Smooth muscle cell (in vitro differentiated cells): Measurements from ENCODE around the gene CAP2. TPM values are rescaled to one million over a fixed set of nuclear protein-coding genes. Genes with fewer than 3 reads are reported as not detected.
A peak's percentile ranks its signal among the peaks of the same experiment; 100 is the strongest.

Experiments
- DNase-seq: peaks from one replicate; lab custom pipeline; 2025; ENCODE audit not compliant: unreplicated experiment; lab: John Stamatoyannopoulos, UW
- H2AFZ ChIP-seq: fragments of 200-600 bp; sonication (generic); 2 replicates; pipeline ENCODE4 v1.6.0; 2016; ENCODE audit warnings: antibody characterized with exemption, low read depth, mild to moderate bottlenecking
- H3F3A ChIP-seq: fragments of 200-600 bp; sonication (generic); 2 replicates; pipeline ENCODE4 v1.6.0; 2017; ENCODE audit warnings: antibody characterized with exemption, low read depth
- H3K27ac ChIP-seq: fragments of 200-600 bp; sonication (generic); 2 replicates; pipeline ENCODE4 v1.5.1; 2016; ENCODE audit warnings: low read depth, mild to moderate bottlenecking
- H3K27me3 ChIP-seq: fragments of 200-600 bp; sonication (generic); 2 replicates; pipeline ENCODE4 v1.6.1; 2016; ENCODE audit warnings: low read depth, mild to moderate bottlenecking
- H3K36me3 ChIP-seq: fragments of 200-600 bp; sonication (generic); 2 replicates; pipeline ENCODE4 v1.5.1; 2016; ENCODE audit warnings: low read depth
- H3K4me1 ChIP-seq: fragments of 200-600 bp; sonication (generic); 2 replicates; pipeline ENCODE4 v1.5.1; 2016; ENCODE audit warnings: low read depth
- H3K4me2 ChIP-seq: fragments of 200-600 bp; sonication (generic); 2 replicates; pipeline ENCODE4 v1.6.0; 2016; ENCODE audit warnings: mild to moderate bottlenecking
- H3K4me3 ChIP-seq: fragments of 200-600 bp; sonication (generic); 2 replicates; pipeline ENCODE4 v1.5.1; 2016; ENCODE audit warnings: mild to moderate bottlenecking
- H3K79me2 ChIP-seq: fragments of 200-600 bp; sonication (generic); 2 replicates; pipeline ENCODE4 v1.6.0; 2016; ENCODE audit warnings: low read depth, mild to moderate bottlenecking
- H3K9ac ChIP-seq: fragments of 200-600 bp; sonication (generic); 2 replicates; pipeline ENCODE4 v1.6.0; 2016; ENCODE audit warnings: low read depth
- H3K9me3 ChIP-seq: fragments of 200-600 bp; sonication (generic); replicated peaks from 2 replicates; pipeline ENCODE4 v1.5.1; 2016; ENCODE audit warnings: low read depth
- H4K20me1 ChIP-seq: fragments of 200-600 bp; sonication (generic); 2 replicates; pipeline ENCODE4 v1.6.0; 2016; ENCODE audit warnings: low read depth
- CTCF ChIP-seq: fragments of 200-600 bp; sonication (generic); IDR thresholded peaks from 2 replicates; pipeline ENCODE4 v1.5.1; 2017; ENCODE audit warnings: borderline replicate concordance, mild to moderate bottlenecking, antibody characterized with exemption; ENCODE audit not compliant: insufficient read depth, poor library complexity, severe bottlenecking
- WGBS: methylation state at CpG from one replicate; pipeline ENCODE4 v1.1.7; 2016; ENCODE audit warnings: low lambda C conversion rate; 5-methylcytosine and 5-hydroxymethylcytosine counted together
- polyA plus RNA-seq: library from polyadenylated mRNA; unstranded; fragments of >200 nt; fragmentation: Nextera tagmentation; extraction: Ambion mirVana; gene quantifications from 2 replicates; pipeline ENCODE4 v1.2.1, GENCODE V29; 2016
- total RNA-seq: library from RNA; depleted of rRNA; stranded (reverse); fragments of >200 nt; gene quantifications from 2 replicates; pipeline ENCODE4 v1.2.3, GENCODE V29; 2014

The CAP2 gene
- total and polyA plus RNA-seq, 2 experiments from 2014 or later = 19.0 to 27.7 TPM

DNA sequence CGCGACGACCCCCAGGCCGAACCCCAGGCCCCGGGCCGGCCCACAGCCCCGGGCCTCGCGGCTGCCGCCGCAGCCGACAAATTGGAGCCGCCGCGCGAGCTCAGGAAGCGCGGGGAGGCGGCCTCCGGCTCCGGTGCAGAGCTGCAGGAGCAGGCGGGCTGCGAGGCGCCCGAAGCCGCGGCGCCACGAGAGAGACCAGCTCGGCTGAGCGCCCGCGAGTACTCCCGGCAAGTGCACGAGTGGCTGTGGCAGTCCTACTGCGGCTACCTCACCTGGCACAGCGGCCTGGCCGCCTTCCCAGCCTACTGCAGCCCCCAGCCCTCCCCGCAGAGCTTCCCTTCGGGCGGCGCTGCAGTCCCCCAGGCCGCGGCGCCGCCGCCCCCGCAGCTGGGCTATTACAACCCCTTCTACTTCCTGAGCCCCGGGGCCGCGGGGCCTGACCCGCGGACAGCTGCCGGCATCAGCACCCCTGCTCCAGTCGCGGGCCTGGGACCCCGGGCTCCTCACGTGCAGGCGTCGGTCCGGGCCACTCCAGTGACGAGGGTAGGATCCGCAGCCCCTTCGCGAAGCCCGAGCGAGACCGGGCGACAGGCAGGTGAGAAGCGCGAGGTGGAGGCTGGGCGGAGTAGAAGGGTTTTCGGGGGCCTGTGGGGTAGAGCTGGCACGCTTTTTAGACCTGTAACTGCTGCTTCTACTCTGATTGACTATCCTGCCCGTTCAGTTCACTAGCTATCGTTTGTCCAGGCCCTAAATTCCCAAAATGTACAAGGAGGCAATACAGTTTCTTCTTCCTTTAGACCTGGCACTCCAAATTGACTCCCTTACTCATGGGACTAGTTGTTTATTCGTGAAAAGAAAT is 207.4 kb downstream of the CAP2 start:
- WGBS = under 1% methylated on average over 74 of the region's 77 CpGs
- Histone ChIP-seq H3K9ac (peak overlapping the region; percentile 72), H2AFZ (peak overlapping the region; percentile 52), H3F3A (no peaks in the 10 kb centered on the region), H4K20me1 (peaks cover 11% of the 10 kb centered on the region), H3K36me3 (no peaks in the 10 kb centered on the region), H3K9me3 (no peaks in the 10 kb centered on the region), H3K4me3 (peak overlapping the region; percentile 79), H3K4me1 (peaks cover 10% of the 10 kb centered on the region), H3K4me2 (peak overlapping the region; percentile 95), H3K27ac (peak overlapping the region; percentile 59), H3K27me3 (no peaks in the 10 kb centered on the region), H3K79me2 (peaks cover 14% of the 10 kb centered on the region)
- DNase-seq = peak; percentile 32
- peak; percentile 2 for TF ChIP-seq CTCF

DNA sequence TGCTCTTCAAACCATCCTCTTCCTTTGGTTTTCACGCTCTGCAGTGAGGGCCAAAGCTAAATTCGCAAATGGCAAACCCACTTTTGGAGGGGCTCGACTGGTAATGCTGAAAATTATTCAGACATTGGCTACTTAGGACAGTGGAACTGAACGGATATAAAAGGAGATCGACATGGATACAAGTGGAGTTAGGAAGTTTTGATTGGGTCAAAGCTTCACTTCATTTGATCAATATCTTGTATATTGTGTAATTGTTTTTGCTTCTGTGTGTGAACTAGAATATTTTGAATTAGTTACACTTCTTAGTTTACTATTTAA is 207.9 kb downstream of the CAP2 start:
- peaks cover 11% of the 10 kb centered on the region for H4K20me1 ChIP-seq
- H3K4me1 ChIP-seq = peaks cover 10% of the 10 kb centered on the region
- H3K9me3 ChIP-seq = no peaks in the 10 kb centered on the region
- H3K36me3 ChIP-seq = no peaks in the 10 kb centered on the region
- 23% methylated on average over 5 of the region's 5 CpGs for WGBS
- peak overlapping the region; percentile 52 for H2AFZ ChIP-seq
- TF ChIP-seq CTCF = no peak
- H3K4me3 ChIP-seq = peak overlapping the region; percentile 79
- DNase-seq = no peak
- no peaks in the 10 kb centered on the region for H3K27me3 ChIP-seq
- peaks cover 14% of the 10 kb centered on the region for H3K79me2 ChIP-seq
- peak overlapping the region; percentile 72 for H3K9ac ChIP-seq
- H3F3A ChIP-seq = no peaks in the 10 kb centered on the region
- peak overlapping the region; percentile 95 for H3K4me2 ChIP-seq
- no peak overlapping the region for H3K27ac ChIP-seq

DNA sequence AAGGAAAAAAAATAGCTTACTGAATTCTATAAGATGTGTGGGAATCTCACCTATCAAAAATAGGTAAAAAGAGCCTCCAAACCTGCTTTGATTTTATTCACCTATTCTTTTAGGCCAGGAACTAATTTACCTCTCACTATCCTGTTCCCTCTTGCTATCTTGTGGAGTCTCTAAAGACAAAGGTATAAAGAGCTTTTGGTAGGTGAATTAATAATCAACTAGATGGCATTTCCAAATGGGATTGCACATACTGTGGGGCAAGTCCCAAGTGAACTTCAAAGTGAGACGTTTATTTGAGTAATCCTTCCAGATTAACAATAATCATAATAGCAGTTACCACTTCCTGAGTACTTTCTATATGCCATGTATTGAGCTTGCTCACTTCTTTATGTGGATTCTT is 209.5 kb downstream of the CAP2 start:
- WGBS = 52% methylated on average over 1 of the region's 1 CpG
- Histone ChIP-seq H3K79me2 (peaks cover 14% of the 10 kb centered on the region), H3K9me3 (no peaks in the 10 kb centered on the region), H3K4me3 (no peak overlapping the region), H4K20me1 (peaks cover 11% of the 10 kb centered on the region), H3K4me2 (no peak overlapping the region), H3K27ac (no peak overlapping the region), H2AFZ (no peak overlapping the region), H3F3A (no peaks in the 10 kb centered on the region), H3K9ac (no peak overlapping the region), H3K36me3 (no peaks in the 10 kb centered on the region), H3K27me3 (no peaks in the 10 kb centered on the region), H3K4me1 (peaks cover 10% of the 10 kb centered on the region)
- DNase-seq = no peak
- no peak for TF ChIP-seq CTCF

- Histone ChIP-seq H3K4me3 (no peak overlapping the region), H4K20me1 (peaks cover 6% of the 10 kb centered on the region), H3F3A (peaks cover 4% of the 10 kb centered on the region), H2AFZ (no peak overlapping the region), H3K4me2 (no peak overlapping the region), H3K27ac (no peak overlapping the region), H3K36me3 (no peaks in the 10 kb centered on the region), H3K27me3 (no peaks in the 10 kb centered on the region), H3K9ac (no peak overlapping the region), H3K4me1 (peaks cover 4% of the 10 kb centered on the region), H3K9me3 (no peaks in the 10 kb centered on the region), H3K79me2 (peaks cover 9% of the 10 kb centered on the region)
- DNase-seq = no peak
- 97% methylated on average over 4 of the region's 4 CpGs for WGBS
- no peak for TF ChIP-seq CTCF
These were observed 213.2 kb downstream of the CAP2 start for GRCh38 chr6:17606606-17607005.
